WTC11 (cell line): Measurements from ENCODE around the gene NXF1. TPM values are rescaled to one million over a fixed set of nuclear protein-coding genes. Genes with fewer than 3 reads are reported as not detected.
A peak's percentile ranks its signal among the peaks of the same experiment; 100 is the strongest.

Experiments used
- AFF4 ChIP-seq: sonication (generic); formaldehyde crosslinking; IDR thresholded peaks from 2 replicates; pipeline ENCODE4 v1.8.1; 2023; ENCODE audit warnings: mild to moderate bottlenecking, missing genetic modification reagents, borderline replicate concordance
- CBFB ChIP-seq: sonication (generic); formaldehyde crosslinking; IDR thresholded peaks from 2 replicates; pipeline ENCODE4 v1.8.1; 2022; ENCODE audit warnings: mild to moderate bottlenecking, low read depth, missing genetic modification reagents
- E2F1 ChIP-seq: sonication (generic); formaldehyde crosslinking; IDR thresholded peaks from 2 replicates; pipeline ENCODE4 v1.8.0; 2022; ENCODE audit warnings: mild to moderate bottlenecking, missing genetic modification reagents
- EMX1 ChIP-seq: fragments of 250-450 bp; sonication (Bioruptor Pico); IDR thresholded peaks from 2 replicates; pipeline ENCODE4 v1.8.0; 2021; ENCODE audit warnings: mild to moderate bottlenecking
- ESRRA ChIP-seq: sonication (generic); formaldehyde crosslinking; IDR thresholded peaks from 2 replicates; pipeline ENCODE4 v1.8.1; 2022; ENCODE audit warnings: mild to moderate bottlenecking, missing genetic modification reagents, borderline replicate concordance
- FOXK1 ChIP-seq: sonication (generic); formaldehyde crosslinking; IDR thresholded peaks from 2 replicates; pipeline ENCODE4 v1.8.0; 2022; ENCODE audit warnings: mild to moderate bottlenecking, moderate library complexity, missing genetic modification reagents
- FOXP4 ChIP-seq: sonication (generic); formaldehyde crosslinking; IDR thresholded peaks from 2 replicates; pipeline ENCODE4 v1.8.0; 2022; ENCODE audit warnings: mild to moderate bottlenecking, missing genetic modification reagents
- GABPB1 ChIP-seq: sonication (generic); formaldehyde crosslinking; IDR thresholded peaks from 2 replicates; pipeline ENCODE4 v1.8.1; 2023; ENCODE audit warnings: mild to moderate bottlenecking, missing genetic modification reagents
- GRHL2 ChIP-seq: fragments of 250-450 bp; sonication (Bioruptor Pico); IDR thresholded peaks from 2 replicates; pipeline ENCODE4 v1.8.0; 2022; ENCODE audit warnings: mild to moderate bottlenecking, moderate library complexity; ENCODE audit not compliant: insufficient replicate concordance, severe bottlenecking
- GTF2I ChIP-seq: fragments of 250-450 bp; sonication (Bioruptor Pico); conservative IDR thresholded peaks from 2 replicates; pipeline ENCODE4 v1.4.0; 2021; ENCODE audit warnings: mild to moderate bottlenecking
- NR3C1 ChIP-seq: sonication (generic); formaldehyde crosslinking; conservative IDR thresholded peaks from 2 replicates; pipeline ENCODE4 v1.8.1; 2023; ENCODE audit warnings: low read depth, mild to moderate bottlenecking, missing genetic modification reagents
- PRDM15 ChIP-seq: sonication (generic); formaldehyde crosslinking; IDR thresholded peaks from 2 replicates; pipeline ENCODE4 v1.8.0; 2022; ENCODE audit warnings: missing genetic modification reagents
- SP1 ChIP-seq: sonication (generic); formaldehyde crosslinking; conservative IDR thresholded peaks from 2 replicates; pipeline ENCODE4 v1.8.1; 2022; ENCODE audit warnings: missing genetic modification reagents
- USF1 ChIP-seq: sonication (generic); formaldehyde crosslinking; IDR thresholded peaks from 2 replicates; pipeline ENCODE4 v1.8.0; 2022; ENCODE audit warnings: mild to moderate bottlenecking, missing genetic modification reagents
- ZNF416 ChIP-seq: fragments of 250-450 bp; sonication (Bioruptor Pico); IDR thresholded peaks from 2 replicates; pipeline ENCODE4 v1.9.0; 2021; ENCODE audit warnings: mild to moderate bottlenecking, inconsistent platforms
- ZNF425 ChIP-seq: fragments of 250-450 bp; sonication (Bioruptor Pico); conservative IDR thresholded peaks from 2 replicates; pipeline ENCODE4 v1.9.0; 2021; ENCODE audit warnings: mild to moderate bottlenecking
- ZNF512 ChIP-seq: sonication (generic); formaldehyde crosslinking; IDR thresholded peaks from 2 replicates; pipeline ENCODE4 v1.8.1; 2022; ENCODE audit warnings: missing genetic modification reagents, borderline replicate concordance
- total RNA-seq: library from RNA; stranded (reverse); gene quantifications from 3 replicates; pipeline ENCODE4 v1.2.3, GENCODE V29; 2021

The NXF1 gene
- total RNA-seq, 1 experiment from 2014 or later, result 43.2 TPM

GRCh38 chr11:62831520-62832335, 26.5 kb upstream of the NXF1 start, which contains the start of gene STX5 (continued):
- TF ChIP-seq ZNF512 (CRISPR knock-in tag) (no peak), CBFB (no peak), FOXK1 (CRISPR knock-in tag) (peak; percentile 95), ESRRA (CRISPR knock-in tag) (no peak), GABPB1 (no peak; the same call in none of the 2 replicates), SP1 (peak; percentile 77), AFF4 (CRISPR knock-in tag) (no peak), NR3C1 (no peak), USF1 (CRISPR knock-in tag) (peak; percentile 81; the same call in 1 of the 2 replicates), E2F1 (no peak), ZNF425 (CRISPR knock-in tag) (no peak), FOXP4 (CRISPR knock-in tag) (0 out of 2 replicates have a peak, but pooled peaks have one; percentile 4), GRHL2 (CRISPR knock-in tag) (no peak), ZNF416 (CRISPR knock-in tag) (no peak), EMX1 (CRISPR knock-in tag) (no peak), GTF2I (CRISPR knock-in tag) (no peak), PRDM15 (CRISPR knock-in tag) (no peak)
- TF ChIP-seq, all 79 proteins: peak for 10
